Lung microvascular endothelial cell (primary cell): ENCODE measurements around the gene MBD3. TPM values are rescaled to one million over a fixed set of nuclear protein-coding genes. Genes with fewer than 3 reads are reported as not detected.
A peak's percentile ranks its signal among the peaks of the same experiment; 100 is the strongest.
"Not testable (repeated sequence)": the region's sequence is repeated elsewhere in the genome, so short reads cannot be mapped to it uniquely, and the experiment has no call there.

ENCODE experiments used
- DNase-seq, 2 donors: peaks; one replicate each; pipeline versions ENCODE4 v3.0.0 to v3.0.0-alpha.2; 2010; ENCODE audit warnings: low read depth in 2 of 2
- total RNA-seq: library from RNA; depleted of rRNA; stranded (reverse); fragments of >200 nt; gene quantifications from 2 replicates; pipeline ENCODE4 v1.2.1, GENCODE V29; 2014

Gene MBD3
- total RNA-seq, result 46.0 and 79.4 TPM in 2 replicates

GRCh38 chr19:1592755-1593500 lies at the start of gene MBD3:
Gene MBD3 (minus strand): TSS chr19:1592865. CDS start chr19:1592631, 234 bp downstream.
- peak; percentile 97 for DNase-seq

GRCh38 chr19:1640893-1641448 lies 48.3 kb upstream of the MBD3 start:
- DNase-seq, result not testable (repeated sequence)

- no peak for DNase-seq
These were observed 43.9 kb upstream of the MBD3 start for GRCh38 chr19:1636325-1637236.

GRCh38 chr19:1634938-1635243 lies 42.2 kb upstream of the MBD3 start:
- DNase-seq, result no peak

- DNase-seq, result no peak
These were observed 41.7 kb upstream of the MBD3 start for GRCh38 chr19:1634242-1634937.

GRCh38 chr19:1633269-1633826 lies 40.7 kb upstream of the MBD3 start:
- no peak for DNase-seq

- no peak for DNase-seq
These were observed 40.0 kb upstream of the MBD3 start for GRCh38 chr19:1632462-1633268.

- no peak for DNase-seq
These were observed 39.0 kb upstream of the MBD3 start for GRCh38 chr19:1631557-1632100.

- DNase-seq, result no peak
These were observed 38.1 kb upstream of the MBD3 start for GRCh38 chr19:1630811-1631210.

- DNase-seq, result no peak
These were observed 37.3 kb upstream of the MBD3 start for GRCh38 chr19:1630012-1630411.

- DNase-seq, result no peak
These were observed 36.7 kb upstream of the MBD3 start for GRCh38 chr19:1629256-1629808.

- no peak for DNase-seq
These were observed 34.5 kb upstream of the MBD3 start for GRCh38 chr19:1627194-1627593.

- DNase-seq, result no peak
These were observed 33.8 kb upstream of the MBD3 start for GRCh38 chr19:1626417-1627010.

GRCh38 chr19:1624458-1624857 lies 31.8 kb upstream of the MBD3 start:
- DNase-seq, result peak; percentile 83 to 88

GRCh38 chr19:1622541-1622940 lies 29.9 kb upstream of the MBD3 start:
- no peak for DNase-seq

GRCh38 chr19:1622007-1622406 lies 29.3 kb upstream of the MBD3 start:
- DNase-seq, result no peak

GRCh38 chr19:1621574-1621973 lies 28.9 kb upstream of the MBD3 start:
- DNase-seq, result no peak

- no peak for DNase-seq
These were observed 28.4 kb upstream of the MBD3 start for GRCh38 chr19:1621021-1621420.

- DNase-seq, result no peak
These were observed 27.8 kb upstream of the MBD3 start for GRCh38 chr19:1620502-1620901.

GRCh38 chr19:1619703-1620102 lies 27.0 kb upstream of the MBD3 start:
- no peak for DNase-seq
